Measurements from ENCODE around the gene HSPBP1. TPM values are rescaled to one million over a fixed set of nuclear protein-coding genes. Genes with fewer than 3 reads are reported as not detected.

The HSPBP1 gene
- total and polyA plus RNA-seq, 2 of the 13 experiments (the other 11 are each of a cell fraction or from before 2014, with no cell fraction given), result 22.3 to 33.7 TPM

DNA sequence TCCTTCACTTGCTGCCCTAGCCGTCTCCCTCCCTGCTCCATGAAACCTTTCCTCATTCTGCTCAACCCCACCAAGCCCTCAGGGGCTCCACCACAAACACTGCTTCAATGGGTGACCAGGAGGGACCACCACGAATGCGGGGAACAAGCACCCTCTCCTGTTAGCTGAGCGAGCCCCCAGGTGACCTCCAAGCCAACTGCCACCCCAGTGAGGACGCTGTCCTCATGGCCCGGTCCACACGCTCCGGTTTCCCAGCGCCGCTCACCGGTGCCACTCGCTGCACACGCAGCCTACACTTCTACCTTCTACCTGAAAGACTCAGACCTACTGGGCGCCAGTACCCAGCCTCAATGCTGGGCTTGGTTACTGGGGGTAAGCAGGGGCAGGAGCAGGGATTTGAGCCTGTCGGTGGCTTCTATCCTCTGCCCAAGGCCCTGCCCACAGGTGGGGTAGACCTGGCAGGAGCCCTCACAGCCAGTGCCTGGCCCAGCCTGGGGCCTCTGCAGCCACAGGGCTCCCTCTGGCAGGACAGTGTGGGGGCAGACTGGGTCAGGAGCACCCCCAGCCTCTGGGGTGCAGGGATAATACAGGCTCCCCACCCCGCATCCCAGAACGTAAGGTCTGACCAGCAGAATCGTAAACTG lies 50.6 kb downstream of the HSPBP1 start (continued):
- TF ChIP-seq ZFP41 (CRISPR knock-in tag; IDR thresholded peaks at IDR 0.05; ENCODE audit: borderline replicate concordance) (no peak), SP4 (CRISPR knock-in tag; IDR thresholded peaks at IDR 0.05) (0 out of 2 replicates have a peak, but pooled peaks have one; percentile 11), ZNF24 (IDR thresholded peaks at IDR 0.05) (no peak), ZBTB7A (CRISPR knock-in tag; IDR thresholded peaks at IDR 0.05) (0 out of 2 replicates have a peak, but pooled peaks have one; percentile 4), ZSCAN29 (CRISPR knock-in tag; conservative IDR thresholded peaks at IDR 0.05) (no peak), ZNF547 (CRISPR knock-in tag; IDR thresholded peaks at IDR 0.05) (no peak), ZFP37 (CRISPR knock-in tag; IDR thresholded peaks at IDR 0.05; ENCODE audit: borderline replicate concordance) (no peak), WIZ (CRISPR knock-in tag; IDR thresholded peaks at IDR 0.05) (no peak), ZNF496 (CRISPR knock-in tag; IDR thresholded peaks at IDR 0.05; ENCODE audit: insufficient replicate concordance) (no peak), ZNF30 (CRISPR knock-in tag; IDR thresholded peaks at IDR 0.05) (no peak), ZNF253 (CRISPR knock-in tag; IDR thresholded peaks at IDR 0.05; ENCODE audit: borderline replicate concordance) (no peak), HOXA7 (CRISPR knock-in tag; IDR thresholded peaks at IDR 0.05) (peak; percentile 55; the same call in 1 of the 2 replicates)
- TF ChIP-seq, protein P1, sequence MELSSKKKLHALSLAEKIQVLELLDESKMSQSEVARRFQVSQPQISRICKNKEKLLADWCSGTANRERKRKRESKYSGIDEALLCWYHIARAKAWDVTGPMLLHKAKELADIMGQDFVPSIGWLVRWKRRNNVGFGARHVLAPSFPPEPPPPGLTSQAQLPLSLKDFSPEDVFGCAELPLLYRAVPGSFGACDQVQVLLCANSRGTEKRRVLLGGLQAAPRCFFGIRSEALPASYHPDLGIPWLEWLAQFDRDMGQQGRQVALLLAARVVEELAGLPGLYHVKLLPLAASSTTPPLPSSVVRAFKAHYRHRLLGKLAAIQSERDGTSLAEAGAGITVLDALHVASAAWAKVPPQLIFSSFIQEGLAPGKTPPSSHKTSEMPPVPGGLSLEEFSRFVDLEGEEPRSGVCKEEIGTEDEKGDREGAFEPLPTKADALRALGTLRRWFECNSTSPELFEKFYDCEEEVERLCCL (CRISPR knock-in tag; IDR thresholded peaks at IDR 0.05; ENCODE audit: borderline replicate concordance), result no peak
- TF ChIP-seq, protein P2, sequence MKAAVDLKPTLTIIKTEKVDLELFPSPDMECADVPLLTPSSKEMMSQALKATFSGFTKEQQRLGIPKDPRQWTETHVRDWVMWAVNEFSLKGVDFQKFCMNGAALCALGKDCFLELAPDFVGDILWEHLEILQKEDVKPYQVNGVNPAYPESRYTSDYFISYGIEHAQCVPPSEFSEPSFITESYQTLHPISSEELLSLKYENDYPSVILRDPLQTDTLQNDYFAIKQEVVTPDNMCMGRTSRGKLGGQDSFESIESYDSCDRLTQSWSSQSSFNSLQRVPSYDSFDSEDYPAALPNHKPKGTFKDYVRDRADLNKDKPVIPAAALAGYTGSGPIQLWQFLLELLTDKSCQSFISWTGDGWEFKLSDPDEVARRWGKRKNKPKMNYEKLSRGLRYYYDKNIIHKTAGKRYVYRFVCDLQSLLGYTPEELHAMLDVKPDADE (CRISPR knock-in tag; IDR thresholded peaks at IDR 0.05), result 0 out of 2 replicates have a peak, but pooled peaks have one; percentile 27
- TF ChIP-seq, protein P3, sequence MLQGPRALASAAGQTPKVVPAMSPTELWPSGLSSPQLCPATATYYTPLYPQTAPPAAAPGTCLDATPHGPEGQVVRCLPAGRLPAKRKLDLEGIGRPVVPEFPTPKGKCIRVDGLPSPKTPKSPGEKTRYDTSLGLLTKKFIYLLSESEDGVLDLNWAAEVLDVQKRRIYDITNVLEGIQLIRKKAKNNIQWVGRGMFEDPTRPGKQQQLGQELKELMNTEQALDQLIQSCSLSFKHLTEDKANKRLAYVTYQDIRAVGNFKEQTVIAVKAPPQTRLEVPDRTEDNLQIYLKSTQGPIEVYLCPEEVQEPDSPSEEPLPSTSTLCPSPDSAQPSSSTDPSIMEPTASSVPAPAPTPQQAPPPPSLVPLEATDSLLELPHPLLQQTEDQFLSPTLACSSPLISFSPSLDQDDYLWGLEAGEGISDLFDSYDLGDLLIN (CRISPR knock-in tag; IDR thresholded peaks at IDR 0.05; ENCODE audit: borderline replicate concordance), result no peak

All from HepG2 (cell line).